Measurements from ENCODE around the gene SLC16A8. TPM values are rescaled to one million over a fixed set of nuclear protein-coding genes. Genes with fewer than 3 reads are reported as not detected.
"Not testable (repeated sequence)": the region's sequence is repeated elsewhere in the genome, so short reads cannot be mapped to it uniquely, and the experiment has no call there.

SLC16A8 gene
- total RNA-seq, 1 donor from 2014 or later = not detected

DNA sequence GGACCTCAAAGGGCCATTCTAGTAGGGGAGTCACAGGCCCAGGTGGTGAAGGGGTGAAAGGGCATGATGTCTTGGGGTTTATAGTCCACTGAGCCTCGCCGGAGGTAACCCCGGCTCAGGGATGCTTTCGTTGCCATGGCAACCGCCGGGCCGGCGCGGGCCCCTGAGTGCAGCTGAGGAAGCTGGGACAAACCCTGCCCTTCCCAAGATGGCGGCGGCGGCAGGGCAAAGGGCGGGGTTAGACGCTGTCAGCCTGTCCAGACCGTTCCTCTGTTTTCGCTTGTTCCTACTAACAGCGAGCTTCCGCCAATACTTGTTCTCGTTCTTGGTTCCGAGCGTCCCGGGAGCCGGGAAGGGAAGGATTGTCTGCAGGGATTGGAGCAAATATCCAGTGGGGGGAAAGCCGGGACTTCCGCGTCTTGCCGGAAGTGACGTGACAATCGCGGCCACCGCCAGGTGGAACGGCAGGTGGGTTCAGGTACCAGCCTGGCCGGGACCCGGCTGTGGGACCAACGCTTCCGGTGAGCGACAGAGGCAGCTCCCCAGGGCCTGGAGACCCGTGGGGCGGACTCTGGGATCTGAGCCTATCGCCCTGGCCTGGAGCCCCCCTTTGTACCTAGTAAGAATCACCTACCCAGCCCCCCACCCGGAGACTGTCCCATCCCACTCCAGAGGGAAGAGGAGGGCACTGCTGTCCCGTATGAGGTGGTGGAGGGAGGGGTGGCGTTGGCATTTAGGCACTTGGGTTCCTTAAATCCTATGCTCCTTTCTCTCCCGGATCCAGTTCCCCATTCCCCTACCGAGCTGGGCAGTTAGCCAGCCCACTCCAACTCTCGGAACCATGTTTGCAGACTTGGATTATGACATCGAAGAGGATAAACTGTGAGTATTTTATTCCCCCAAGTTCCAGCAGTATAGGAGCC, 26.8 kb downstream of the SLC16A8 start, which contains the start of gene PICK1:
Gene PICK1, plus strand, starts transcription at position 436 of the 923 bp plus-strand sequence. Its CDS starts 406 bp downstream, at position 842.
- intact Hi-C loops (cut with DNase I) = loop anchor here (1.0 to 10.0 kb wide), 2 partner anchors 10 to 408 kb away; partner anchors contain the start of gene KDELR3

GRCh38 chr22:38051900-38052862, 31.8 kb downstream of the SLC16A8 start:
- DNase-seq (ENCODE audit: low spot score) = peak; percentile 91
- intact Hi-C loops (cut with DNase I) = loop anchor here (2.0 to 10.0 kb wide), 4 partner anchors 53 to 520 kb away; partner anchors contain the start of genes DMC1 and KDELR3

More for the DNA sequence above, 26.8 kb downstream of the SLC16A8 start, which contains the start of gene PICK1:
- peak; percentile 92 for DNase-seq (ENCODE audit: low spot score)

GRCh38 chr22:38051261-38051660, 32.7 kb downstream of the SLC16A8 start:
- no peak for DNase-seq (ENCODE audit: low spot score)
- intact Hi-C loops (cut with DNase I) = loop anchor here (5.0 to 10.0 kb wide), 3 partner anchors 301 to 521 kb away; partner anchors contain the start of genes DMC1 and KDELR3

- intact Hi-C loops (cut with DNase I) = loop anchor here (5.0 to 10.0 kb wide), 3 partner anchors 302 to 522 kb away; partner anchors contain the start of genes DMC1 and KDELR3
- DNase-seq (ENCODE audit: low spot score) = no peak
Measured at GRCh38 chr22:38050720-38051119, 33.3 kb downstream of the SLC16A8 start.

GRCh38 chr22:38049812-38050619, 34.0 kb downstream of the SLC16A8 start:
- no peak for DNase-seq (ENCODE audit: low spot score)
- intact Hi-C loops (cut with DNase I) = loop anchor here (5.0 to 10.0 kb wide), 3 partner anchors 302 to 522 kb away; partner anchors contain the start of genes DMC1 and KDELR3

DNA sequence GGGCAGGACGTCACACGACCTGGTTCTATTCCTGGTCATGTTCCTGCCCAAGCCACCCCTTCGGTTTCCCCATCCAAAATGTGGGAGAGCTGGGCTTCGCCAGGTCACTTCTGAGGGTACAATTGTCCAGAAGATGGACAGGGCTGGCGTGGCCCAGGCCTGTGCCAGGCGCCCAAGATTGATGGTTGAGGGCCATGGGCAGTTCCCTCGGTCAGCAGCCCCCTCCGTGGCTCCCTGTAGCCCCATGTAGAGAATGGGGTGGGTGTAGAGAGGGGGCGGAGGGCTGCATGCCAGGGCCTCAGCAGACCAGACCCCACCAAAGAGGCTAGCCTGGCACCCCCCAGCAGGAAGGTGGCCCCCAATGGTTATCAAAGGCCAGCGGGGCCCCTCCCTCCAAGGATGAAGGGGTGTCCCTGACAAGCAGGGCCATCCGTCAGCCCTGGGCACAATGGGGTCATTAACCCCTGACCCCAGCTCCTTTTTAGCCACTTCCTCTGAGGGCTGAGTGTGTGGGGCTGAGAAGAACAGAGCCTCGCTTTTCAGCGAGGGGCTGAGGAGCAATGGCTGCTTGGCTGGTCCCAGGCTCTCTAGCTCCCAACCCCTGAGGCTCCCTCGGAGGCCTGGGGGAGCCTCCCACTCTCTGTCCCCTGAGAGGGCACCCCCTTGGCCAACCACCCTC, 37.8 kb downstream of the SLC16A8 start:
- DNase-seq (ENCODE audit: low spot score) = no peak
- intact Hi-C loops (cut with DNase I) = no loop called here

- intact Hi-C loops (cut with DNase I) = no loop called here
- DNase-seq (ENCODE audit: low spot score) = no peak
Measured at GRCh38 chr22:38043151-38044039, 40.6 kb downstream of the SLC16A8 start.

DNA sequence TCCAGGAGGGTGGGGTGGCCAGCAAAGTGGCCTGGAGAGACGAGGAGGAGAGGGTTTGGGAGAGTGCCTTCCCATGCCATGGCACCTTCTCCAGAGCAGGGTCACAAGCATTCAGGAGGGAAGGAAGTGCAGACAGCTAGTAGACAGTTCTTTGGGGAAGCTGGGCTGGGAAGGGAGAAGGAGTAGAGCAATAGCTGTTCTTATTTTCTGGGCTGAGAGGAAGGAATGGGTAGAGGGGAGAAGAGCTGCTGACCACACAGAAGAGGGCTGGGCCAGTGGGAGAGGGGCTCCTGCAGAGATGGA, 41.5 kb downstream of the SLC16A8 start:
- intact Hi-C loops (cut with DNase I) = no loop called here

DNA sequence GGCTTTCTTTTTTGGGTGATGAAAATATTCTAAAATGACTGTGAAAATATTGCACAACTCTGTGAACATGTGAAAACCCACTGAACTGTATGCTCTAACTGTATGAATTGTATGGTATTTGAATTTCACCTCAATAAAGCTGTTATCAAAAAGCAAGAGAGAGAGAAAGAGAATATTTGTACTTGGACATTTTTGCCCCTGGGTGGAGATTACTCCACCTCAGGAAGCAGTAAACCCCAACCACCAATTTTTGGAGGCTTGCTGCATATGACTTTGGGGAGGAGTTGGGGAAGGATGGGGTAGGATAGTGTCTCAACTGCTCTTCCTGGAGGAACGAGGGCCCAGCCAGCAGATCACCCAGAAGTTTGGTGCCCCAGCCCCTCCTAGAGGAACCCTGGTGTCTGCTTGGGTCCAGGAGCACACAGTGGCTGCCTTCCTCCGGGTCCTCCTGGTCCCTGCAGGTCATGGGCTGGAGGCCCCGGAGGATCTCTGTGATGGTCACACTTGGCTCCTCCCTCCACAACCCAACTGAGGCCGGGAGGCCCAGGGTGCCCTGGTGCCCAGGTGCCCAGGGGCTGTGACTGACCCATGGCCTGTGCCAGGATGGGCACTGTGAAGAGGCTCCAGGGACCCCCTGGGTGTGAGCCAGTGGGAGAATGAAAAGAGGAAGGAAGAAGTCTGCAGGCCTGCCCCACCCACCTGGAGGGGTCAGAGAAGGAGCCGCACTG, 42.1 kb downstream of the SLC16A8 start:
- no peak for DNase-seq (ENCODE audit: low spot score)
- intact Hi-C loops (cut with DNase I) = no loop called here

More for the DNA sequence above, 41.5 kb downstream of the SLC16A8 start:
- DNase-seq (ENCODE audit: low spot score) = no peak

DNA sequence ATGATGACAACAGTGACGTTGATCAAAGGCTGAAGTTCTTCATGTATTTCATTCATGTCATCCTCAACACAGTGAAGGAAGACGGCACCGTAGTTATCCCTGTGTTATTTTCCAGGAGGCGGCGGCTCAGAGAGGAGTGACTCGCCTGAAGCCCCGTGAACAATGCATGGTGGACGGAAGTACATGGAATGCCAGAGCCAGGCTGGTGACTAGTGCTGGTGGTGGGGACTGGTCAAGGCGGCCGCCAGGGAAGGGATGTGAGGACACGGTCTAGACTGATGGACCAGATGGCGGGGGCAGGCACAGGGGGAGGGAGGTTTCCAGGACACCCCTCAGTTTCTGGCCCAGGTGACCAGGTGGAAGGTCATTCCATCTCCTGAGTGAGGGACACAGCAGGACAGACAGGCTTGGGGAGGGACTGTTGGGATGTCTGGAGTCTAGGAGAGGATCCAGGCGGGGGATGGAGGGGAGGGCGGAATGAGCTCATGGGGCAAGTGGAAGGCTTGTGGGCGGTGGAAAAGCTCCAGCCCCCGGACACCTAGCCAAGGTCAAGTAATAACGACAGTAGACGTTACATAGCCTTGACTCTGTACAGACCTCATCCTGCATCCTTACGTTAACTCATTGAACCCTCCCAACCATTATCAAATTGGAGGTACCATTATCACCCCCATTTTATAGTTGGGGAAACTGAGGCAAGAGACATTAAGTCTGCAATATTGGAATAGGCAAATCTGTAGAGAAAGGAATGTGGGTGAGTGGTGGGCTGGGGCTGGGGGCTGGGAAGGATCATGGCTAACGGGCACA, 42.8 kb downstream of the SLC16A8 start:
- intact Hi-C loops (cut with DNase I) = no loop called here
- DNase-seq (ENCODE audit: low spot score) = no peak

DNA sequence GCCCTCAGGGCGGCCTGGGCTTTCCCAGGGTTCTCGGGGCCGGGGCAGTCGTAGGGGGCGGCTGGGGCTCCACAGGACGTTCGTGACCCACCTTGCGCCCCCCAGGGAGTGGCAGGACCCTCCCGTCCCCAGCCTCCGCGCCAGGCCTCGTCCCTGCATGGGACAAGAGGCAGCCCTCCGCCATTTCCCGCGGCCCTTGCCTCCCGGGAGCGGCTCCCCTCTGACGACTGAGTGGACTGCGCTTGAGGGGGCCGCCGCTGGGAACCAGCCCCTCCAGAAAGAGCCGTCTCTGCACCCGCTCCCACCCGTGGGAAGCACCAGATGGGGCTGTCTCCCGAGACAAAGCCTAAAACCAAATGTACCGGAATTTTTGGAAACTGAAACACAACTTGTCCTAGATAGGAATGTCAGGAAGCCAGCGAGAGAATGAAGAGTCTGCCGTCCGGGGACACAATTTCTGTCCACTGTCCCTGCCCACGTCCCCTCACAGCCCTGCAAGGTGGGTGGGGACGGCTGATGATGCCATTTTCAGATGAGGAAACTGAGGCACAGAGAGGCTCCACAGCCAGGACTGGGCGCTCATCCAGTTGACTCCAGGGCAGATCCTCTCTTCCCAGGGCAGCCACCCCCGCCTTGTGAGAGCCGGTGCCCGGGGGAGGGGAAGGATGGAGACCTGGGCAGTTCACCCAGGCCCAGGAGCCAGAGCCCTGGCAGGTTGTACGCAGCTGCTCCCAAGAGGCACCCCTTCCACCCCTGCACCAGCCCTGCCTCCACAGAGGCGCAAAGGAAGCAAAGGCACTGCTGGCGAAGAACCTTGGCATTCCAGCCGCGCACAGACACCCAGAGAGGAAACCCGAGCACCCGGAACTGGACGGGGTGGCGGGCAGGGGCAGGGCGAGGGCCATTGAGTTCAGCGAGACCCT, 44.8 kb downstream of the SLC16A8 start:
- DNase-seq (ENCODE audit: low spot score) = no peak

GRCh38 chr22:38038426-38038825, 45.6 kb downstream of the SLC16A8 start:
- no peak for DNase-seq (ENCODE audit: low spot score)

More for the DNA sequence above, 44.8 kb downstream of the SLC16A8 start:
- intact Hi-C loops (cut with DNase I) = no loop called here

DNA sequence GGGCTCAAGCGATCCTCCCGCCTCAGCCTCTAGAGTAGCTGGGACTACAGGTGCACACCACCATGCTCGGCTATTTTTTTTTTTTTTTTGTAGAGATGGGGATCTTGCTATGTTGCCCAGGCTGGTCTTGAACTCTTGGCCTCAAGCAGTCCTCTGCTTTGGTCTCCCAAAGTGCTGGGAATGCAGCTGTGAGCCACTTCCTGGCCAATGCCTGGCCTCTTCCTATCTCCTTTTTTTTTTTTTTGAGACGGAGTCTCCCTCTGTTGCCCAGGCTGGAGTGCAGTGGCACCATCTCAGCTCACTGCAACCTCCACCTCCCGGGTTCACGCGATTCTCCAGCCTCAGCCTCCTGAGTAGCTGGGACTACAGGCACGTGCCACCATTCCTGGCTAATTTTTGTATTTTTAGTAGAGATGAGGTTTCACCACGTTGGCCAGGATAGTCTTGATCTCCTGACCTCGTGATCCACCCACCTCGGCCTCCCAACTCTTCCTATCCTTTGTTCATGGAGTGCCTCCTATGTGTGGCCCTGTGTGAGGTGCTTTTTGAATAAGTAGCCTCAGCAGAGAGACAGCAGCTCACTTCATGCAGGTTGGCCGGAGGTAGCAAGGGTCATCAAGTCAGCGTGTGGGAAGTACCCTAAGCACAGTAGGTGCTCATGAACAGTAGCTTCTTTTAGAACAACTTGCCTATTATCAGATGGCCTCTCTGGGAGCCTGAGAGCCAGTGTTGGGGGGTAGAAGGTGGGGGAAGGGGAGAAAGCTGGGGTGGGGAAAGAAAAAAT, 46.4 kb downstream of the SLC16A8 start:
- DNase-seq (ENCODE audit: low spot score); intact Hi-C loops (cut with DNase I): not testable (repeated sequence)

More at GRCh38 chr22:38038426-38038825, 45.6 kb downstream of the SLC16A8 start:
- intact Hi-C loops (cut with DNase I) = no loop called here

Data from cardiac septum (tissue), 1 donor.